NB4 (cell line): ENCODE data around the gene PHLDA2.

Experiments
- POLR2A ChIP-seq: IDR thresholded peaks from 2 replicates; pipeline ENCODE4 v1.6.1; 2011; ENCODE audit warnings: mild to moderate bottlenecking; ENCODE audit not compliant: insufficient read length; ENCODE audit errors: extremely low read depth
- TF ChIP-seq, protein P1 (sequence below): IDR thresholded peaks from one replicate; pipeline ENCODE4 v1.5.1; 2012; ENCODE audit warnings: low read depth, low read length

- TF ChIP-seq, protein P1, sequence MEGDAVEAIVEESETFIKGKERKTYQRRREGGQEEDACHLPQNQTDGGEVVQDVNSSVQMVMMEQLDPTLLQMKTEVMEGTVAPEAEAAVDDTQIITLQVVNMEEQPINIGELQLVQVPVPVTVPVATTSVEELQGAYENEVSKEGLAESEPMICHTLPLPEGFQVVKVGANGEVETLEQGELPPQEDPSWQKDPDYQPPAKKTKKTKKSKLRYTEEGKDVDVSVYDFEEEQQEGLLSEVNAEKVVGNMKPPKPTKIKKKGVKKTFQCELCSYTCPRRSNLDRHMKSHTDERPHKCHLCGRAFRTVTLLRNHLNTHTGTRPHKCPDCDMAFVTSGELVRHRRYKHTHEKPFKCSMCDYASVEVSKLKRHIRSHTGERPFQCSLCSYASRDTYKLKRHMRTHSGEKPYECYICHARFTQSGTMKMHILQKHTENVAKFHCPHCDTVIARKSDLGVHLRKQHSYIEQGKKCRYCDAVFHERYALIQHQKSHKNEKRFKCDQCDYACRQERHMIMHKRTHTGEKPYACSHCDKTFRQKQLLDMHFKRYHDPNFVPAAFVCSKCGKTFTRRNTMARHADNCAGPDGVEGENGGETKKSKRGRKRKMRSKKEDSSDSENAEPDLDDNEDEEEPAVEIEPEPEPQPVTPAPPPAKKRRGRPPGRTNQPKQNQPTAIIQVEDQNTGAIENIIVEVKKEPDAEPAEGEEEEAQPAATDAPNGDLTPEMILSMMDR = no peak
- TF ChIP-seq POLR2A = no peak
These were observed 3.6 kb upstream of the PHLDA2 start for GRCh38 chr11:2932850-2933251.
